Activated CD8-positive, alpha-beta memory T cell treated with anti-CD3 and anti-CD28 coated beads for 36 hours (primary cell): Measurements from ENCODE around the gene CAPN2. TPM values are rescaled to one million over a fixed set of nuclear protein-coding genes. Genes with fewer than 3 reads are reported as not detected.

ENCODE experiments used
- CTCF ChIA-PET: fragments of 350-600 bp; sonication (Branson Sonifier 250); formaldehyde crosslinking; loops from one replicate; lab custom pipeline; 2021; ENCODE audit warnings: antibody characterized with exemption; lab: Charles Lee
- POLR2A ChIA-PET: fragments of 350-600 bp; sonication (Branson Sonifier 250); formaldehyde crosslinking; loops from one replicate; lab custom pipeline; 2021; ENCODE audit warnings: antibody characterized with exemption; lab: Charles Lee
- total RNA-seq, 2 experiments: library from RNA; stranded (reverse); gene quantifications; one replicate each; pipeline ENCODE4 v1.2.3, GENCODE V29; 2021

The CAPN2 gene
- 10 to 100 TPM; 59.6 to 60.2 TPM for total RNA-seq

- POLR2A ChIA-PET: interaction anchor here (0.5 kb wide), 1 partner anchor 385 kb away, joined by 3 read pairs; no protein-coding TSS in a partner anchor
- CTCF ChIA-PET: interaction anchor here (0.9 to 5.2 kb wide), 5 partner anchors 9 to 58 kb away, joined by 3 to 44 read pairs (median 4); no protein-coding TSS in a partner anchor
Measured at GRCh38 chr1:223712194-223712849, at the start of gene CAPN2. CAPN2 (plus strand) TSS chr1:223712539; CDS start chr1:223712641, 102 bp downstream.

GRCh38 chr1:223662943-223663342 is 49.4 kb upstream of the CAPN2 start:
- ChIA-PET POLR2A (no interaction called here), CTCF (no interaction called here)

- ChIA-PET CTCF (no interaction called here), POLR2A (no interaction called here)
Measured at GRCh38 chr1:223664106-223664505, 48.2 kb upstream of the CAPN2 start.

GRCh38 chr1:223665592-223666312 is 46.6 kb upstream of the CAPN2 start, which contains the start of gene CAPN8:
CAPN8 (minus strand) TSS chr1:223665701; CDS start chr1:223665646, 55 bp downstream.
- ChIA-PET CTCF (no interaction called here), POLR2A (no interaction called here)

GRCh38 chr1:223667484-223668182 is 44.7 kb upstream of the CAPN2 start:
- CTCF ChIA-PET: interaction anchor here (1.3 kb wide), 1 partner anchor 15 kb away, joined by 4 read pairs; no protein-coding TSS in a partner anchor
- POLR2A ChIA-PET: no interaction called here

- POLR2A ChIA-PET: no interaction called here
- CTCF ChIA-PET: no interaction called here
Measured at GRCh38 chr1:223669003-223669795, 43.1 kb upstream of the CAPN2 start.

- CTCF ChIA-PET: no interaction called here
- POLR2A ChIA-PET: no interaction called here
Measured at GRCh38 chr1:223670458-223671159, 41.7 kb upstream of the CAPN2 start.

GRCh38 chr1:223674119-223674890 is 38.0 kb upstream of the CAPN2 start:
- POLR2A ChIA-PET: no interaction called here
- CTCF ChIA-PET: interaction anchor here (0.6 kb wide), 1 partner anchor 61 kb away, joined by 3 read pairs; no protein-coding TSS in a partner anchor

GRCh38 chr1:223678841-223679240 is 33.5 kb upstream of the CAPN2 start:
- ChIA-PET POLR2A (no interaction called here), CTCF (no interaction called here)

GRCh38 chr1:223680188-223680587 is 32.2 kb upstream of the CAPN2 start:
- POLR2A ChIA-PET: no interaction called here
- CTCF ChIA-PET: no interaction called here

GRCh38 chr1:223682502-223682901 is 29.8 kb upstream of the CAPN2 start:
- ChIA-PET CTCF (interaction anchor here (1.0 to 2.0 kb wide), 3 partner anchors 15 to 548 kb away, joined by 4 to 6 read pairs (median 5); no protein-coding TSS in a partner anchor), POLR2A (no interaction called here)

GRCh38 chr1:223683586-223684487 is 28.5 kb upstream of the CAPN2 start:
- POLR2A ChIA-PET: no interaction called here
- CTCF ChIA-PET: interaction anchor here (0.9 to 2.0 kb wide), 6 partner anchors 16 to 550 kb away, joined by 3 to 6 read pairs (median 4); no protein-coding TSS in a partner anchor

- POLR2A ChIA-PET: no interaction called here
- CTCF ChIA-PET: interaction anchor here (1.0 to 2.0 kb wide), 2 partner anchors 128 to 551 kb away, joined by 3 to 6 read pairs; no protein-coding TSS in a partner anchor
Measured at GRCh38 chr1:223684488-223684792, 27.9 kb upstream of the CAPN2 start.

- POLR2A ChIA-PET: no interaction called here
- CTCF ChIA-PET: interaction anchor here (1.6 kb wide), 1 partner anchor 58 kb away, joined by 3 read pairs; no protein-coding TSS in a partner anchor
Measured at GRCh38 chr1:223691121-223691520, 21.2 kb upstream of the CAPN2 start.

- POLR2A ChIA-PET: no interaction called here
- CTCF ChIA-PET: interaction anchor here (1.0 to 2.5 kb wide), 2 partner anchors 53 to 138 kb away, joined by 4 to 35 read pairs; no protein-coding TSS in a partner anchor
Measured at GRCh38 chr1:223695014-223695548, 17.3 kb upstream of the CAPN2 start.

GRCh38 chr1:223695941-223696340 is 16.4 kb upstream of the CAPN2 start:
- ChIA-PET POLR2A (no interaction called here), CTCF (interaction anchor here (0.8 to 2.5 kb wide), 6 partner anchors 12 to 356 kb away, joined by 3 to 35 read pairs (median 4); no protein-coding TSS in a partner anchor)
